GM21737 (cell line): Measurements from ENCODE around the gene TRIM52.
A peak's percentile ranks its signal among the peaks of the same experiment; 100 is the strongest.

ENCODE experiments used
- ATAC-seq: cut with Tn5 transposase; IDR thresholded peaks from one replicate; pipeline ENCODE4 v1.9.1; 2021; ENCODE audit warnings: mild to moderate bottlenecking, moderate library complexity; ENCODE audit not compliant: unreplicated experiment

TRIM52 gene

DNA sequence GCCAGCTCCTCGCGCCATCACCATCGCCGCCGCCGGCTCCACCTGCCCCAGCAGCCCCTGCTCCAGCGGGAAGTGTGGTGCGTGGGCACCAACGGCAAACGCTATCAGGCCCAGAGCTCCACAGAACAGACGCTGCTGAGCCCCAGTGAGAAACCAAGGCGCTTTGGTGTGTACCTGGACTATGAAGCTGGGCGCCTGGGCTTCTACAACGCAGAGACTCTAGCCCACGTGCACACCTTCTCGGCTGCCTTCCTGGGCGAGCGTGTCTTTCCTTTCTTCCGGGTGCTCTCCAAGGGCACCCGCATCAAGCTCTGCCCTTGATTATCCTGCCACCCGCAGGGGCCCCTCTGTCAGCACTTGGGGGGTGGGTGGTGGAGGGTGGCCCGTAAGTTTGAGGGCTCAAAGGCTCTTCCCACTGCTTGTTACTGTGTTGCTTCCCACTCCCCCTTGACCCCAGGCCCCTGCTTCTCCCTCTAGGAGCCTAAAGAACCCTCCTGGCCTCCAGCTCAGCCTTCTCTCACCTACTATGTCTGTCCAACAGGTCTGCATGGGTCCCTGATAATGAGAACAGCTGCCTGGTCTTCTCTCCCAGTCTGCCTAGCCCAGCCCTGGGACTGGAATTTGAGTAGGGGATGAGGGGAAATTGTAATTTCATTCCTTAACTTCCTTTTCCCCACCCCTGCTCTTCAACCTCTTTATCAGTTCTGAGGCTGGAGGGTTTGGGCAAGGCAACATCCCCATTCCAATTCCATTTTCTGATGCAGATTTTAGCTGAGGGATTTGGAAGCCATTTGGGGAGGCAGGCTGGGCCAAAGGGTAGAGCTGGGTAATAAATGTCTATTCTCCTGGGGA lies 26.3 kb downstream of the TRIM52 start:
- ATAC-seq = no peak

DNA sequence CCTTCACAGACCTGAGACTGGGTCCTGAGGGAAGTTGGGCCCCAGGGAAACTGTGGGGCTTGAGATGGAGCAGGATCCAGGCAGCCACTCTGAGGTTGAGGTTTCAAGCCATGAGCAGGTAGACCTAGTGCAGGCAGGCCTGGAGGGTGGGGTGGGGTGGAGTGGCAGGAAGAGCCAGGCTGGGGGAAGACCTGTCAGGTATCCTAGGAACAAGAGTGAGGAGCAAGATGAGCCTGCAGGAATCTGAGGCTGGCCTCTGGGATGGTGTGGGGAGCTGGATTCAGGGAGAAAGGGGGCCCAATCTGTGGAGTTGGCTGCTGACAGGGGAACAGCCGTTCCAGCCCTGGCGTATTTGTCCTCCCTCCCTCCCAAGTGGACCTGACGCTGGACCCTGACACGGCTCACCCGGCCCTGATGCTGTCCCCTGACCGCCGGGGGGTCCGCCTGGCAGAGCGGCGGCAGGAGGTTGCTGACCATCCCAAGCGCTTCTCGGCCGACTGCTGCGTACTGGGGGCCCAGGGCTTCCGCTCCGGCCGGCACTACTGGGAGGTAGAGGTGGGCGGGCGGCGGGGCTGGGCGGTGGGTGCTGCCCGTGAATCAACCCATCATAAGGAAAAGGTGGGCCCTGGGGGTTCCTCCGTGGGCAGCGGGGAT lies 27.0 kb downstream of the TRIM52 start:
- ATAC-seq = no peak

DNA sequence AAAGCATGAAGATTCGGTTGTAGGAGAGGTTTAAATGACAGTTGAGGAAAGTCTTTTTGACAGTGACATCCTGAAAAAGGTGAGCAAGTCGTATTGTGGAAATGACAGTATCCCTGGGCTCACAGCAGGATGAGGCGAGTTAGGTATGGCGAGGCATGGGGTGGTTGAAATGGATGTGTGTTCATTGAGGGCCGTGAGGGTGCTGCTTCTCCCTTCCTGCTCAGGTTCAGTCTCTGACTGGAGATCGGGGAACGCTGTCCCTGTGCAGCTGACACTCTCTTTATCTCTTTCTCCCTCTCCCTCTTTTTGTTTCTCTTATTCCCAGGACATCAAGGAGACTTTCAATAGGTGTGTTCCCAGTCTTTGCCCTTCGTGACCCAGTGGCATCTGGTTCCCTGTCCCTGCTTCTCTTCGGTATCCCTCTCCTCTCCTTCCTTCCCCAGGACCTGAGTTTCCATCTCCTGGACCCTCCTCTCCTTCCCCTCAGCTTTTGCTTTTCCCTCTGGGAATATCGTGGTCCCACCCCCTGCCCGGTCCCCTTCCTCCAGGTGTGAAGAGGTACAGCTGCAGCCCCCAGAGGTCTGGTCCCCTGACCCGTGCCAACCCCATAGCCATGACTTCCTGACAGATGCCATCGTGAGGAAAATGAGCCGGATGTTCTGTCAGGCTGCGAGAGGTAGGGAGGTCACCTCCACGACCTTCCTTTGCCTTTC lies 27.7 kb downstream of the TRIM52 start:
- ATAC-seq = no peak

DNA sequence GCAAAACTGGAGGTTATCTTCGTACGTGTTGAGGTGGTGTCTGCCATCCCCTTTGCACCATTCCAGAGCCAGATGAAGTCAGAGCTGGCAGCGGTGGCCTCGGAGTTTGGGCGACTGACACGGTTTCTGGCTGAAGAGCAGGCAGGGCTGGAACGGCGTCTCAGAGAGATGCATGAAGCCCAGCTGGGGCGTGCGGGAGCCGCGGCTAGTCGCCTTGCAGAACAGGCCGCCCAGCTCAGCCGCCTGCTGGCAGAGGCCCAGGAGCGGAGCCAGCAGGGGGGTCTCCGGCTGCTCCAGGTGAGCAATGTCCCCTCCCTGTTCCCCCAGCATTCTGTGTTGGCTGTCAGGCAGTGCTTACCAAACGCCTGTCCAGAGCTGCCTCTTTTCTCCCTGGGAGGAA lies 28.4 kb downstream of the TRIM52 start:
- ATAC-seq = no peak

DNA sequence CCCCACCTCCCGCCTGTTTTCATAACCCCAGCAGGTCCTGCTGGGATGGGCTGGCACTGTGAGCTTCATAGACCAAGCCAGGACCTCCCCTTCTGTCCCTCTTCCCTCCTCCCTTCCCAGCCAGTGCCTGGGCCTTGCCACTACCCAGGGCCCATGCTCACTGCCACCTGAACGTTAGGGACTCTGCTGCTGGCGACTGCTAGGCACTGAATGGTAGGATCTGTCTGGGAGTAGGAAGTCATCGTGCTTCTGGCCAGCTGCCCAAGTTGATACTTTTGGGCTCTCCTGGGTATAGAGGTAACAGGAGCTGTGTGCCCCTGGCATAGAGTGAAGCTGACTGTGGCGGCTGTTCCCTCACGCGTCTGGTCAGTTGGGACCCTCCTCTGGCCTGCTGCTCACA lies 29.5 kb downstream of the TRIM52 start:
- ATAC-seq = no peak

- ATAC-seq = no peak
These were observed 30.4 kb downstream of the TRIM52 start for GRCh38 chr5:181230551-181230950.

DNA sequence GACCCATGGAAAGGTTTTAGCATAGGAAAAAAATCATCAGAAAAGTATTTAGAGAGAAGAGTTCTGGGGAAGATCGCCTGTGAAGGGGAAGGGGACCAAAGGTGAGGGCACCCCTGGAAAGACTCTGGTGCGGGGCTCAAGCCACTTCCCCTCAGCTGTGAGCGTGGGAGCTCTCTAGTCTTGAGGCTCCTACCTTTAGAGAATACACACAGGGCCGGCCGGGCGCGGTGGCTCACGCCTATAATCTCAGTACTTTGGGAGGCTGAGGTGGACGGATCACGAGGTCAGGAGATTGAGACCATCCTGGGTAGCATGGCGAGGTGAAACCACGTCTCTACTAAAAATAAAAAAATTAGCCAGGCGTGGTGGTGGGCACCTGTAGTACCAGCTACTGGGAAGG lies 30.9 kb downstream of the TRIM52 start:
- ATAC-seq = no peak

GRCh38 chr5:181224390-181225229 lies 36.3 kb downstream of the TRIM52 start:
- ATAC-seq = no peak

DNA sequence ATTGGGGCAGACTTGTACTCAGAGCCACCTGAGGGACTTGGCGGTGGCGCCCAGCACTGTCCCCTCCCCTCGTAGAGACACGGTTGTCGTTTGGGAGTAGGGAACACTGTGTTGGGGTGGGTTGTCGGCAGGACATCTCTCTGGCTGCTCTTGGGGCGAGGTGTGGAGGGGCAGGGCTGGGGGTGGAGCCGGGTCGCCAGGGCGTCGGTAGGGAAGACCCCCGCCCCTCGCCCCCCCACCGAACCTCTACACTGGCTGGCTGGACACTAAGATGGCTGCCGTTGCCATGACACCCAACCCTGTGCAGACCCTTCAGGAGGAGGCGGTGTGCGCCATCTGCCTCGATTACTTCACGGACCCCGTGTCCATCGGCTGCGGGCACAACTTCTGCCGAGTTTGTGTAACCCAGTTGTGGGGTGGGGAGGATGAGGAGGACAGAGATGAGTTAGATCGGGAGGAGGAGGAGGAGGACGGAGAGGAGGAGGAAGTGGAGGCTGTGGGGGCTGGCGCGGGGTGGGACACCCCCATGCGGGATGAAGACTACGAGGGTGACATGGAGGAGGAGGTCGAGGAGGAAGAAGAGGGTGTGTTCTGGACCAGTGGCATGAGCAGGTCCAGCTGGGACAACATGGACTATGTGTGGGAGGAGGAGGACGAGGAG lies 37.1 kb downstream of the TRIM52 start:
- ATAC-seq = no peak

DNA sequence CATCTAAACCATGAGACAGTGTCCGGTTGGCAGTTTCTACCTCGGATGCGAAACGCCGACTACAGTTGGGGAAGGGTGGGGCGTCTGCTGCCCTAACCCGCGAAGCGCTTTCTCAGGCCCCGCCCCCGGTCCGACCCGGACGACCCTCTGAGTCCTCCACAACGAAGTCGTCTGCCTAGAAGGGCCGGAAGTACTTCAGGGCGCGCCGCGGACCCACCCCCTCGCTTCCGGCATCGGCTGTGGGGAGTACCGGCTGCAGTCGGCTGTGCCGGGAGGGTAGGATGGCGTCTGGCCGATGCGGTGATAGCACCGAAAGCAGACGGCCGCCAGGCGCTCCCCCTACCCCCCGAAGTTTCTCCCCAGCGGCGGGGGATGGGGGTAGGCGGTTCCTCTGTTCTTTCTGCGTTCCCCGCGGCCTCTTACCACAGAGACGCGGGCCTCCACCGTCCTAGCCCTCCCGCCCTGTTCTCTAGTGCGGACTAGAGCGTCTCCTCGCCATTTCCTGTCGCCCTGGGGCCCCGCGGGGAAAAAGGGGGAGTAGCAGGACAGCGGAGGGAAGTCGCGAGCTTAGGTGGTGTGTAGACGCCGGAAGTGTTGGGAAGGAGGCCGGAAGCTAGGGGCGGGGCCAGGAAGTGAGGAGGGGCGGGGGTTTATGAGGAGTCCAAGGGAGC lies 37.8 kb downstream of the TRIM52 start, which contains the start of gene TRIM41:
Gene TRIM41 (plus strand): TSS at position 224 of the 671 bp plus-strand sequence. CDS start 719 bp downstream, outside the sequence.
- ATAC-seq = peak; percentile 56

- ATAC-seq = no peak
These were observed 38.3 kb downstream of the TRIM52 start for GRCh38 chr5:181222630-181223057.

DNA sequence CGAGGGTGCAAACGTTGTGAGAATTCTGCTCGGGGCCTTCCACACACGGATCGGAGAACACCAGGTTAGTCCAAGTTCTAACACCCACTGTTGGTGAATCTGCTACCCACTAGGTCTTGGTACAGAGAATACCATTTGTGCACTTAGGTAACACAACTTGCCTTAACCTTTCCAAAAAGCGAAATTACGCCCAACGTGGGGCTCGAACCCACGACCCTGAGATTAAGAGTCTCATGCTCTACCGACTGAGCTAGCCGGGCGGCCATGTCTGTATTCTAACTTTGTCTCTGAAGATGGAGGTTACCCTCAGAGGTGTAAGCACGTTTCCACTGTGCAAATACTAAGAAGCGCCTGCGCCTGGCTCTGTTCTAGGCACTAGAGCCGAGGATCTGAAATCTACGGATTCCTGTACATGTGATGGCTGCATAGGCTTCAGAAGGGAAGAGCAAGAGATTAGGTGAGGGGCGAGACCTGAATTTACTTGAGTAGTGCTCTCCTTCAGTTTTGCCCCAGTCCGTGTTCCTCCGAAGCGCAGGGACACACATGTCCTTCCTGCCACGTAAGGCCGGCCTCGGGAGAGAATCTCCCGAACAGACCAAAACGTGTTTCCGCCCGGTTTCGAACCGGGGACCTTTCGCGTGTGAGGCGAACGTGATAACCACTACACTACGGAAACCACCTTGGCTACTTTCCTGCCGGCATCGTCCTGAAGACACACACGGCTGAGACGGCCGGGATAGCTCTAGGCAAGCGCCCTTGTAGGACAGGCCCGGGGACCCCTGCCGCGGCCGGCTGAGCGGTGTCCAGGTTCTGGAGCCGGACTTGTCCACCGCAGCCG lies 38.9 kb downstream of the TRIM52 start:
- peak; percentile 31 for ATAC-seq

GRCh38 chr5:181221105-181221791 lies 39.7 kb downstream of the TRIM52 start:
- no peak for ATAC-seq

- no peak for ATAC-seq
These were observed 40.8 kb downstream of the TRIM52 start for GRCh38 chr5:181220178-181220515.

- ATAC-seq = no peak
These were observed 41.4 kb downstream of the TRIM52 start for GRCh38 chr5:181219262-181220177.

- ATAC-seq = no peak
These were observed 42.2 kb downstream of the TRIM52 start for GRCh38 chr5:181218795-181219124.

GRCh38 chr5:181217803-181218062 lies 43.2 kb downstream of the TRIM52 start:
- ATAC-seq = peak; percentile 17
